ENCODE data around the gene FLNB.

DNA sequence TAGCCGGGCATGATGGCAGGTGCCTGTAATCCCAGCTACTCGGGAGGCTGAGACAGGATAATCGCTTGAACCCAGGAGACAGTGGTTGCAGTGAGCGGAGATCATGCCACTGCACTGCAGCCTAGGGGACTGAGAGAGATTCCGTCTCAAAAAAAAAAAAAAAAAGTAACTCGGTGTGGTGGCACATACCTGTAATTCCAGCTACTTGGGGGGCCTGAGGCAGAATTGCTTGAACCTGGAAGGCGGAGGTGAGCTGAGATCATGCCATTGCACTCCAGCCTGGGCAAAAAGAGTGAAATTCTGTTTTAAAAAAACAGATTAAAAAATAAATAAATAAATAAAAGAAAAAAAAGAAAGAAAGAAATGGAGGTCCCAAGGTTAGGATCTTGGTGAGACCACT lies 6.2 kb upstream of the FLNB start:
- TF ChIP-seq CTCF (IDR thresholded peaks at IDR 0.05) (no peak), POLR2A (IDR thresholded peaks at IDR 0.05) (no peak)
